ENCODE measurements around the gene RNF207.

DNA sequence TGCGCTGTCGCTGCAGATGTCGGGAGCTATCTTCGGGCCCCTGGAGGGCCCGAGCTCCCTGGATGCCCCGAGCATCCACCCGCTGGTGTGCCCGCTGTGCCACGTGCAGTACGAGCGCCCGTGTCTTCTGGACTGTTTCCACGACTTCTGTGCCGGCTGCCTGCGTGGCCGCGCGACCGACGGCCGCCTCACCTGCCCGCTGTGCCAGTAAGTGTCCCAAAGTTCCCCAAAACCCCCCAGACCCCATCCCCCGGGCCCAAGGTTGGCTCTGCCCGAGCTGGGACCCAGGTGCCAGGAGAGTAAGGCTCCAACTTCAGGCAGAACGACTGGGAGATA lies 569 bp downstream of the RNF207 start:
- no peak for TF ChIP-seq ZFX (IDR thresholded peaks at IDR 0.05; ENCODE audit: borderline replicate concordance)
- TF ChIP-seq CTCF (IDR thresholded peaks at IDR 0.05), result no peak

All from 22Rv1 (cell line).